HG02884 (cell line): ENCODE results near the gene NUP93.
"Not testable (repeated sequence)": the region's sequence is repeated elsewhere in the genome, so short reads cannot be mapped to it uniquely, and the experiment has no call there.

Source experiments
- ATAC-seq: cut with Tn5 transposase; IDR thresholded peaks from one replicate; pipeline ENCODE4 v1.9.1; 2021; ENCODE audit warnings: mild to moderate bottlenecking, moderate library complexity; ENCODE audit not compliant: unreplicated experiment

Gene NUP93

DNA sequence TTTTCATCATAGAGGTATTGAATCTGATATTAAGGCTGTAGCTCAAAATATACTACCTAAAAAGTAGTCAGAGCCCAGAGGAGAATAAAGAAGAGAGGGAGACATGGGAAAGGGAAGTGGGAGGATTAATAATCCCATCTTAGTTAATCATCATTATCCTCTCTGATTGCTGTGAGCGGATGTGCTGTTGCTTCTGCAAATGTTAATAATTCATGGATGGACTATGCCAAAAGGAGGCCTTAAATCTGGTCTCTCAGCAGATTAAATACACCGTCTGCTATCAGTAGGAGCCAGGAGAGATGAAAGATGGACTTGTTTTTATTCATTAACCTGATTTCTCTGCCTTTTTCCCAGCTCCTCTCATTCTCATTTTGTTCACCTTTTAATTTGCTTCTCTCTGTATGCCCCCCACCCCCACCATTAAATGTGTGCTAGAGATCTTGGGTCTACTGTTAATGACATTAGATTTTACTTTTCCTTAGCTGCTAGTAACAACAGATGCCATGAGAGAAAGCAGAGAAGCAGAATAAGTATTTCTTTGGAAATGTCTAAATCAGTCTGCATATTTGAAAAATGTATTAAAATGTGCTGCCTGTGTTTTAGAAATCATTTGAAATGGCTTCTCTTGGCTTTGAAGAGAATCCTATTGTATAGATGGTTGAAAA is 44.2 kb downstream of the NUP93 start:
- ATAC-seq, result no peak

DNA sequence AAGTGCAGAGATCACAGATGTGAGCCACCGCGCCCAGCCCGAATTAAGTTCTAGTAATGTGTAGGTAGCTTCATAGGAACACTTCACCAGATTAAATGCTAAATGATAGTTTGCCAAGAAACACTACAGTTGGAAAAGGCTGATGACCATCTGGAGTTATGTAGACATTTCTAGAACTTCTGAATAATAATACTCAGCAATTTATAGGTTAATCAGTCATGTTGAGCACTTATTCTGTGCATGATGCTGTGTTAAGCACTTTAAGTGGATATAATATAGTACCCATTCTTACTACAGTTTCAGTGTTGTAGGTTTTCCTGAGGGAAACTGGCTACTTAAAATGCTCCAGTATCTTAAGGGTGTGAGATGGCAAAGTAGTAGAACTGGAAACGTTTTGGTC is 45.2 kb downstream of the NUP93 start:
- no peak for ATAC-seq

DNA sequence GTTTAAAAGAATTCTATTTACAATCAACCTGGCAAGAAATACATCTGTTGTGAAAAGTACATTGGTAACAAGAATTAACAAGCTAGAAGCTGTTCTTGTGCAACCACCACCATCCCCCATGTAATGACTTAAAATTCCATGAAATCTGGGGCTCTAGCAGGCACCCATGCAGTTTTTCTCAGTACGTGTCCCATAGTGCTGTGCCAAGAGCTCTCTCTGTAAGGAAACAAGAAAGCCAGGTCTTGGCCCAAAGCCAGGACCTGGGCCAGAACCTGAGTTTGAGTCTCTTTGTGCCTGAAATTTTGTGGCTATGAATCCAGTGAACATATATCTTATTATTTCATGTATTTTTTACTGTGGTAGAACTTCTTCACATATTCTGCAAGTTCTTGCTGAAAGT is 46.6 kb downstream of the NUP93 start:
- no peak for ATAC-seq

DNA sequence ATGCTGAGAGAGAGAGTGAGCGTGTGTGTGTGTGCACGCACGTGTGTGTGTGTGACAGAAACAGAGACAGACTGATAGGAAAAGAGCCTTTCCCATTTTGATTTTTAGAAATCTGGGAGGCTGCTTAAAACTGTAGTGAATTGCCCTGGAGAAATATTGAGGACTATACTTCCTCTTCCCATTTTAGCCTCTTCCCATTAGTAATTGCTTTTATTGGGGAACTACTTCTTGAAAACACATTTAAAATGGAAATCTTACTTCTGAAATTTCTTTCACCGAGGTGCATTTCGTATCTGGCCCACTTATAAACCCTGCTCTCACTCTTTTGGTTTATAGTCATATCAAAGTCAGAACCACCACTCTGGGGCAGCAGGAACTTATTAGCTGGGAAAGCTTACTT is 47.1 kb downstream of the NUP93 start:
- ATAC-seq, result no peak

DNA sequence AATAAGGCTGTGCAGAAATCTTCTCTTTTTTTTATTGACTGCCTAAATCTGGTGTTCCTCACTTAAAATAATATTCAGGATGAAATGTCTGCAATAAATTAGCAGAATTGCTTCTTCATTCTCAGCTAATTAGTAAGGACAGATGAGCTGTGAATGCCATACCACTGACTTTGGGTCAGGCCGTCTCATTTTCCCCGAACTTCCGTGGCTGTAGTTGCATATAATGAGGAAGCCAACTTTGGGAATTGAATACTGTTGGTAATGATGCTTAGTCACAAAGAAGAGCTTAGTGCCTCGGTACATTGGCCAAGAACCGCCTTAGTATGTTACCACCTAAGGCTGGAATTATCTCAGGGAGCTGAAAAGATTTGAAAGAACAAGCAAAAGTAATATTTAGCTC is 47.6 kb downstream of the NUP93 start:
- no peak for ATAC-seq

DNA sequence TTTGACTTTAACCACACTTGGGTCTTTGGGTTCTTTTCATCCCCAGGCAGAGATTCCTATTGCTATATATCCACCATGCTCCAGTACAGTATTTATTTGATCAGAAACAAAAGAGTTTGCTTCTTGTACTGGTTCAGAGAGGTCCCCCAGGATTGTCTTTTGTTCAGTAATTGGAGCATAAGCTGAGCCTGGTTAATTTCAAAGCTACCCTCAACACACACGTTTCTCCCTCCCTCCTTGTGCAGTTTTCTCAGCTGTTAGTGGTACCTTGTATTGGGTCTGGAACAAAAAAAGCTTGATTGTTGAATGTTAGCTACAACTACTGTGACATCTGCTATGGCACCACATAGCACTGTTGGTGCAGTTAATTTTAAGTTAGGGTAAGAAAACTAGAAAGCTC is 50.0 kb downstream of the NUP93 start:
- no peak for ATAC-seq

DNA sequence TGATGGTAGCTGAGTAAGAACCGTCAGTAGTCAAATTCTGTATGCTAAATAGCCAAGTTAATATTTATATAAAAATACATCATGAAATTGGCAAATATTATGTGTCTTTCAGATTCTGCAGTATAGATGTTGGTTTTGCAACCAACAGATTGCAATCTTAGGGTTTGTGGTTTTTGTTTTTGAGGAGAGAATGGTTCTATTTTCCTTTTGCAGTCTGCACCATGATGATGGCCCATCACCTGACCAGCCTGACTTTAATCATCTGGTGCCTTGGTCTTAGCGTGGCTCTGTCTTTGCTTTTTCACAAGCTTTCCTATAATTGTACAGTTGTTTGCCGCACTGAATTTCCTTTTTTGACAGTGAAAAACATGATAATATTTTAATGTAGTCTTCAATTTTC is 50.7 kb downstream of the NUP93 start:
- no peak for ATAC-seq

DNA sequence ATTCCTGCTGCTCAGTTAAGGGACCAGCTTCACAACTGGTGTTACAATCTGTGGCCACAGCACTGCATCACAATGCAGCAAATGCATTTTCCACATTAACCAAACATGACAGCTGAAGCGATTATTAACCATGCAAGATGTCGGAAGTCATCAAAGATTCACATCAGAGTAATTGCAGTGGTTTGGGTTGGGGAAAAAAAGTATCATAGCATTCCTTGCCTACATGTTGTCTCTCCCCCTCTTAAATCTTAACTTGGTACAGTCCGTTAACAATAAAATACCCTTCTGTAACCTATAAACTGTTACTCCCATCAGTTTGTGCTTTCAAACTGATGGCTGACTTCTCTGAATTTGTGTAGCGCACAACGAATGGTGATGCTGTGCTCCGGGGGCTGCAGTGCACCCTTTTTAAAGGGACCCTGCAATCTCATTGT is 51.6 kb downstream of the NUP93 start:
- no peak for ATAC-seq

DNA sequence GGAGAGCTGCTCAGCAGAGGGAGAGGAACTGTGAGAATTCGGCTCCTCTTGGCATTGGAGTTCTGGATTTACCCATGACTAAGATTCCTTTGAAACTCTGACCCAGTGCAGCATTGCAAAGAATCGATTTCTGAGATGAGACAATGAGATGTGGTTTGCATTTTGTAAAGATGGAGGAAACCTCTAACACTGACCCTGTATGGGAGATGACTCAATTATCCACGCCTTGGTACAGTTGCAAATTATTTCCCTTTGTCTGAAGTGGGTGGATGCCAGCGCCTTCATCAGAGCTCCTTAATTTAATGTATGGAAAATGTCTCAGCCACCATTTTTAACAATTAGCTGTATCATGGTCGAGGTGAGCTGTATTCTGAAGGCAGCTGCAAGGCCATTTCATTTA is 53.4 kb downstream of the NUP93 start:
- ATAC-seq, result no peak

DNA sequence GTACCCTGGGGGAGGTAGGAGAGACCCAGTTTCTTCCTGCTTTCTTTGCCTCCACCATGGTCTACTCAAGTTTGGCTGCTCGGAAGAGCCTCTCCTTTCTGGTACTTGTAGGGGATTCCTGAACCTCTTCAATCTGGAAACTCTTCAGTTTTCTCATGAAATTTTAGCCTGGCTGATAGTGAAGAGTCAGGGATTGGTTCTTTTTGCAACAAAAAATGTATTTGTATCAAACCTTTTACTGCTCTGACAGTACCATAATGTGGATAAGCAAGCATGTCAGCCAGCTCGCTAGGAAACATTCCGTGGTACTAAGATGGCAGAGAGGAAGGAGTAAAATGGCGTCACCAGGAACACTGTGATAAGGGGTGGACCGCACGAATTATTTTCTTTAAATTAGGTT is 55.4 kb downstream of the NUP93 start:
- ATAC-seq, result no peak

DNA sequence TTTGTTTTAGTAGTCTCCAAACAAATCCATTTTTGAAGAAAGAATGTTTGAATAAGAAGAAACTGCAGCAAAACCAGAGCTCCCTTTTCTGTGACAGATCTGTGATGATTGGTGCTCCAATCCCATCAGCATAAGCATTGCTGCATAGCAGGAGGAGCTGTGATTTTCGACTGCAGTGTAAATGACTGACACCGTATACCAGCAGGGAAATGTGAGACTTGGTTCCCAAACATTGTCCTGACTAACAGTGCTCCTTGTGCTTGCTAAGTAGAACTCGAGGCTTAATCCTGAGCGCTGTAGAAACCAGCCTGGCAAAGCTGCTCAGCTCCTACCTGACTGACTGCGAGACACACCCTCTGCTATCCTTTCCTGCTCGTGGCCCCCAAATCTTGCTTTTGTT is 57.2 kb downstream of the NUP93 start:
- no peak for ATAC-seq

DNA sequence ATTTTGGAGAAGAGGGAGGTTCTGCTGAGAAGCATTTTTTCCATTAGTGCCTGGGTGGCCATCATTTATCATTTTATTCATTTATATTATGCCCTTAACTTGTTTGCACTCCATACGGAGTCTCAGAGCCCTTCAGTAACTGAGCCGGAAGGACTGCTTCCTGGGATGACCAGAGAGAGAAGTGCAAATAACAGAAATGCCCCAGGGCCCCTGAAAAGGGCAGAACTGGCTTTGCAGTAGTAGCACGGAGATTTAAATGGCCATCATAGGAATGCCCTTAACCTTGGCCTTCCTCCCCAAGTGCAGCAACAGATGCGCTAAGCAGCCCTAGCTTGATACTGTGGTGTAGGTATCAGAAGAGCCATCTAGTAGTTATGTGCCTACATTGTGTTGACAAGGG is 58.5 kb downstream of the NUP93 start:
- ATAC-seq, result no peak

DNA sequence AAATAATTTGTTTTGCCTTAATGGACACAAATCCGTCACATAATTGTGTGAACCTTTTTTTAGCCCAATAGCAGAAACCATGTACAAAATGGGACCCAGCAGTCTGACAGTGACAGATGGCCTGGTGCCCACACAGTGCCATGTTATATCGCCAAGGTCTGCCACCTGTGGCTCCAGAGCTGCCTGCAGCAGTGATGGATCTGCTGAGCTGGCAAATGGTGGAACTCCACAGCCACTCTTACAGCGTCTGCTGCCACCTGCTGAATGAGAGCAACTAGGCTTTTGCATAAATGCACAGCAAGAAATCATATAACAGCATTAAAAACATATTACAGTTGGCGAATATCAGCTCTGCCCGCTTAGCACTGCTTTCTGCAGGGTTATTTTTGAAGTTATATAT is 59.4 kb downstream of the NUP93 start:
- no peak for ATAC-seq

DNA sequence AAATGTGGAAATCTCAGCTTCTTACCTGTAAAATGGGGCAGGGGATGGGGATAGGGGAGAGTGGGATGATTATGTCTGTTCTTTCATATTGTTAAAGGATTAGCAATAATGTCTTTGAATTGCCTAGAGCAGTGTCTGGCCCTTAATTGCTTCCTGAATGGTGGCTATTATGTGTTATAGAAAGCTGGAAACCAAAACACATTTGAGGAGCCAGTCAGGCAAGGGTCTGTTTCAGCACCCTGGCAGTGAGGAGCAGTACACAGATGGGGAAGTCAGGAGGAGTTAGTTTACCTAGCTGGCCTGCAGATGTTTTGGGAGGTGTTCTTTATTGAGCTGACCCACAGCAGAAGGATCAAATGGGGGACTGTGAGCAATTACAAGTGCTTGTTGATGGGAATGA is 63.0 kb downstream of the NUP93 start:
- ATAC-seq, result no peak

DNA sequence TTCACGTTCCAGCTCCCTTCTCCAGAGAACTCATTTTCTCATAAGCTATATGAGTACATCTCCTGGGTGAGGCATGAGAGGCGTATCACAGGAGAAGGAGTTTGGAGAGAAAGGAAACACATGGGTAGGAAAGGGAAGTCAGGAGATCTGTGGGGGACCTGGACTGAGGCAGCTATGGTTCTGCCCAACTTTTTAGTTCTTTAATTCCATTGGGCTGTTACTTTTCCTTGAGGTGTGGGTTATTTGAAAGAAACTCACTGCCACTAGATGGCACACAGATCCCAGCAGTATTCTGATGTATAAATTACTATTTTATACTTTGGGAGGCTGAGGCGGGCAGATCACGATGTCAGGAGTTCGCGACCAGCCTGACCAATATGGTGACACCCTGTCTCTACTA is 63.6 kb downstream of the NUP93 start:
- ATAC-seq, result no peak

DNA sequence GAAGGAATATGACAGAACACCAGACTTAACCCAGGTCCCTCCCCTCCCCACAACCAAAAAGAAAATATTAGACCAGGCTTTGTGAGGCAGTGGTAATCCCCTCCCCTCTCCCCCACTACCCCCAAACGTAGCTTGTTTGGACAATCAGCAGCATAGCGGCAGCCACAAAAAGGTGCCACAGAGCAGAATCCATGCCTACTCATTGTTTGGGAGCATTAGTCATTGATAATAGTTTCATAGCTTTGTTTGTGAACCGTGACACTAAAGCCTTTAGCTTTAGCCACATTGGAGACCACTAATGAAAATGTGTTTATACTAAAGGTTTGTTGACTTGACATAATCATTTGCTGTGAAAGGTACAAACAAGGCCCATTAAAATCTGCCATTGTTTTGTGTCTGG is 65.1 kb downstream of the NUP93 start:
- no peak for ATAC-seq

DNA sequence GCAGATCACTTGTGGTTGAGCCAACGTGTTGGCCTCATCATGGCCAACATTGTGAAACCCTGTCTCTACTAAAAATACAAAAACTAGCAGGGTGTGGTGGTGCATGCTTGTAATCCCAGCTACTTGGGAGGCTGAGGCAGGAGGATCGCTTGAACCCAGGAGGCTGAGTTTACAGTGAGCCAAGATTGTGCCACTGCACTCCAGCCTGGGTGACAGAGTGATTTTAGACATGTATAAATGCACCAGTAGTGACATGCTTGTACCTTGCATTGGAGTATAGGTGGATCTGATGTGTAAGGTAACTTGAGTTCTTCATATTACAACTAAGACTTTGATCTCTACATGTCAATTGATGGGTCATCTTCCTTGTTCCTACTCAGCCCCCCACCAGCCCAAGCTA is 67.1 kb downstream of the NUP93 start:
- ATAC-seq, result not testable (repeated sequence)

DNA sequence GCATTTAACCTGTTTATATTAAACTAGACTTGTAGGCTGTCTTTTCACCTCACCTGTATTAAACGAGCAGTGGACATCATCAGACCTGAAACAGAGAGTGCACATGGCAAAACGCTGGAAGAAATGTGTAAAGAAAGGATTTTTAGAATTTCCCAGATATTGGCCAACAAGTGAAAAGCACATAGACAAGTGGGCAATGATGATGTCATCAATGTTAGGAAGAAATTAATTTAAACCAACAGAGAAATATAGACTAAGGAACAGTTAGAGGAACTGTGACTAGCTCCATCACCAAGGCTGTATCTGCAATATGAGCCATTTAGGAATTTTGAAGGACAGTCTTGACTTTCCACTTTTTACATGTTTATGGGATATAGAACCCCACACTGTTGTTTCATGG is 67.9 kb downstream of the NUP93 start:
- no peak for ATAC-seq

DNA sequence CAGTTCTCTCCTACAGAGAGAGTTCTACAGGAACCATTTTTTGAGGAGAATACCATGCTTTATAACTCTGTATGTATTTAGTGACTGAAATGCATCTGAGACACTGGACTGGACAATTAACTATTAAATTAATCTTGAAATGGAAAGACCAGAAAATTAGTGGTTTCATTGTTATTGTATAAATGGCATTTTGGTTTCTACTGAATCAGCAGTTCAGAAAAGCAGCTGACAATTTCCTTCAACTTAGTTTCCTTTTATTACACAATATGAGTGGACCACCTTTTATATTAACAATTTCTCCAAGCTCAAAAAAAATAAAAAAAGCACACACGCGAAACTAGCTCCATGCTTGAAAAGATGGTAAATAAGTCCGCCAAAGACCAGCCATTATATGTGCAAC is 69.0 kb downstream of the NUP93 start:
- ATAC-seq, result no peak

DNA sequence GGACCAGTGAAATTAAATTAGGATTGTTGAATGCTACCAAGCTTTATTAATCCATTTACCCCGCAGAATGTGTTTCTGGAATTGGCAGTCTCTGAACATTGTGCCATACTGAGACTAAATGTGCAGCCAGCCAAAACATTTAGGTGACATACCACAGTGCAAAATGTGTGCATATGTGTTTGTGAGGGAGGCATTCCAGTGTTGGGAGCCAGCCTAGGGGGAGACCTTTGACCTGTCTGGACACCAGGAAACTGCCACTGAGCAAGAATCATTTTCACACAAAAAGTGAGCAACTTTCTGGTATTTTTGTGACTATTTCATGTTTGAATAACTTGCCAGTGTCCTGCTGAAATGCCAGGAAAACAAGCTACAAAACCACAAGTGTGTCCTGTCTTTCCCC is 70.4 kb downstream of the NUP93 start:
- ATAC-seq, result no peak

DNA sequence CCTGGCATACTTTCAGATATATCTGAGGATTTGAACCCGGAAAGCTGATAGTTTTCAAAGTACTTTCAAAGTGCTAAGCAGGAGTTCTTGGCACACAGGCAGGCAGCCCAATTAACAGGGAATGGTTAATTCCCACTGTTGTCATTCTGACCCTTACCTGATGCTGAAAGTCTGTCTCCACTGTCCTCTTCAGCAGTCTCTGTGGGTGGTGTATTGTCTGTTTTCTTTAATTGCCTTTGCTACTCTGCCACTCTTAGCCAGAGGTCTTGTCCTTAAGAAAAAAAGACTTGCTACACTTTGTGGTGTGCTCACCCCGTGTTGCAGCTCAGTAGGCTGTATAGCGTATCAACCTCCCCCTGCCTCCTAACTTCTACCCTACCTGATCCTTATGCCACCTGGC is 71.8 kb downstream of the NUP93 start:
- ATAC-seq, result no peak

DNA sequence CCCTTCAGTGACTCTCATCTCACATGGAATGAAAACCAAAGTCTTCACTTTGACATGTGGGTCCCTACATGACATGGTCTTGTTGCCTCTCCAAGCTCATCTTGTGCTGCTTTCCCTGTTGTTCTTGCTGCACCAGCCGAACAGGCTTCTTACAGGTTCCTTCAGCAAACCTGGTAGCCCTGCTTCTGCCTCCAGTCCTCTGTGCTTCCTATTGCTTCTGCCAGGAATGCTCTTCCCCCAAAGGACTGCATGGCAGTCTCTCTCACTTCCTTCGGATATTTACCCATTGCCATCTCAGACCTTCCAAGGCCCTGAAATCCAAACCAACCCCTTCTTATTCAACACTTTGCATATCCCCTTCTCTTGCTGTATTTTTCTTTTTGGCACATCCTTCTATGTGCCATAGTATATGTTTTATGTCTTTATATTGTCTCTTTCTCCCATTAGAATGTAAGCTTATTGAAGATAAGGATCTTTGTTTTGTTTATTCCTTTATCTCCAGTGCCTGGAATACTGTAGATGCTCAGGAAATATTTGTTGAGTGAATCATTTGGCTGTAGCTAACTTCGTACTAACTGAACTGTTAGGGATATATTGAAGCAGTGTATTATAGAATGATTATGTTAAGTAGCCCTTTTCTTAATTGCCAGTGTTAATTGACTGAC is 77.2 kb downstream of the NUP93 start:
- ATAC-seq, result no peak

DNA sequence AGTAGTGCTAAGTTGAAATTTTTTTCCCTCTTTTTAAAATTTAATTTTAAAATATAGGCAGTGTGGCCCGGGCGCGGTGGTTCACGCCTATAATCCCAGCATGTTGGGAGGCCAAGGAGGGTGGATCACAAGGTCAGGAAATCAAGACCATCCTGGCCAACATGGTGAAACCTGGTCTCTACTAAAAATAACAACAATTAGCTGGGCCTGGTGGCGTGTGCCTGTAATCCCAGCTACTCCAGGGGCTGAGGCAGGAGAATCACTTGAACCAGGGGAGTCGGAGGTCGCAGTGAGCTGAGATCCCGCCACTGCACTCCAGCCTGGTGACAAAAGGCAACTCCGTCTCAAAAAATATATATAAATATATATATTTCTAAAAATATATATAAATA is 77.7 kb downstream of the NUP93 start:
- ATAC-seq, result not testable (repeated sequence)
